HepG2 (cell line): ENCODE data around the gene VMO1. TPM values are rescaled to one million over a fixed set of nuclear protein-coding genes. Genes with fewer than 3 reads are reported as not detected.
A peak's percentile ranks its signal among the peaks of the same experiment; 100 is the strongest.

Source experiments
- AGO2 ChIP-seq: fragments of 200-400 bp; formaldehyde crosslinking; optimal IDR thresholded peaks from 2 replicates; pipeline ENCODE3; 2017; ENCODE audit warnings: mild to moderate bottlenecking, low read depth, low read length, moderate library complexity
- ESRRA ChIP-seq: sonication (generic); formaldehyde crosslinking; IDR thresholded peaks from 2 replicates; pipeline ENCODE4 v1.5.1; 2020; ENCODE audit warnings: mild to moderate bottlenecking, low read depth, missing genetic modification reagents
- FLYWCH1 ChIP-seq: sonication (generic); formaldehyde crosslinking; IDR thresholded peaks from 2 replicates; pipeline ENCODE4 v1.8.1; 2023; ENCODE audit warnings: mild to moderate bottlenecking, missing genetic modification reagents
- FOXC1 ChIP-seq: sonication (generic); formaldehyde crosslinking; IDR thresholded peaks from 2 replicates; pipeline ENCODE4 v1.8.0; 2022; ENCODE audit warnings: mild to moderate bottlenecking, missing genetic modification reagents, borderline replicate concordance
- ISX ChIP-seq: sonication (generic); formaldehyde crosslinking; conservative IDR thresholded peaks from 2 replicates; pipeline ENCODE4 v1.5.0; 2020; ENCODE audit warnings: missing genetic modification reagents
- KDM5A ChIP-seq: fragments of 200-600 bp; sonication (generic); IDR thresholded peaks from 2 replicates; pipeline ENCODE4 v1.7.0; 2018; ENCODE audit warnings: antibody characterized with exemption, mild to moderate bottlenecking, low read length, borderline replicate concordance
- POLR2A ChIP-seq, 2 experiments: IDR thresholded peaks; 2 replicates each; pipeline ENCODE4 v1.6.1; 2011; ENCODE audit warnings: low read depth in 2 of 2, low read length in 2 of 2, mild to moderate bottlenecking in 1 of 2, moderate library complexity in 1 of 2; ENCODE audit not compliant: insufficient read depth in 1 of 2
- POLR2G ChIP-seq: fragments of 200-400 bp; formaldehyde crosslinking; IDR thresholded peaks from 2 replicates; pipeline ENCODE4 v1.6.1; 2018; ENCODE audit warnings: mild to moderate bottlenecking, low read depth, low read length, moderate library complexity
- RBM39 ChIP-seq: fragments of 200-400 bp; formaldehyde crosslinking; IDR thresholded peaks from one replicate; pipeline ENCODE4 v1.6.1; 2018; ENCODE audit warnings: antibody characterized with exemption, mild to moderate bottlenecking, low read depth, low read length; ENCODE audit not compliant: poor library complexity, severe bottlenecking
- SIN3A ChIP-seq: IDR thresholded peaks from 2 replicates; pipeline ENCODE4 v1.6.1; 2011; ENCODE audit warnings: low read depth, mild to moderate bottlenecking, control low read depth, low read length, borderline replicate concordance
- TBX2 ChIP-seq: sonication (generic); formaldehyde crosslinking; IDR thresholded peaks from 2 replicates; pipeline ENCODE4 v1.5.0; 2020; ENCODE audit warnings: missing genetic modification reagents, mild to moderate bottlenecking, borderline replicate concordance
- ZBTB38 ChIP-seq: sonication (generic); formaldehyde crosslinking; IDR thresholded peaks from 2 replicates; pipeline ENCODE4 v1.5.1; 2020; ENCODE audit warnings: mild to moderate bottlenecking, missing genetic modification reagents
- ZNF616 ChIP-seq: sonication (generic); formaldehyde crosslinking; IDR thresholded peaks from 2 replicates; pipeline ENCODE4 v1.5.0; 2020; ENCODE audit warnings: low read depth, mild to moderate bottlenecking, missing genetic modification reagents
- ZNF790 ChIP-seq: sonication (generic); formaldehyde crosslinking; IDR thresholded peaks from 2 replicates; pipeline ENCODE4 v1.8.0; 2022; ENCODE audit warnings: missing genetic modification reagents, mild to moderate bottlenecking, borderline replicate concordance
- ZNF883 ChIP-seq: sonication (generic); formaldehyde crosslinking; IDR thresholded peaks from 2 replicates; pipeline ENCODE4 v1.5.1; 2020; ENCODE audit warnings: mild to moderate bottlenecking, missing genetic modification reagents; ENCODE audit errors: not compliant biosample characterization
- polyA plus RNA-seq, 8 experiments: library from polyadenylated mRNA; depleted of rRNA in 3 of 8; stranded (reverse) in 7 of 8; unstranded in 1 of 8; fragments of >200 nt; fragmentation: Illumina TruSeq in 4 of 8; extraction: Trizol in 4 of 8; gene quantifications; 2 replicates each; pipeline versions ENCODE4 v1.2.1 to v1.2.3, GENCODE V29; 2011 to 2016; ENCODE audit warnings: low read depth in 4 of 8, missing spikeins in 1 of 8, mixed read lengths in 1 of 8; ENCODE audit not compliant: insufficient read depth in 1 of 8
- total RNA-seq, 5 experiments: library from RNA; depleted of rRNA; stranded (reverse); fragments of >200 nt; fragmentation: Illumina TruSeq; extraction: Trizol; gene quantifications; 2 replicates each; pipeline ENCODE4 v1.2.3, GENCODE V29; 2016; ENCODE audit warnings: low read depth in 1 of 5
- TF ChIP-seq, protein P1 (sequence below): sonication (generic); formaldehyde crosslinking; conservative IDR thresholded peaks from 2 replicates; pipeline ENCODE4 v1.4.0; 2020; ENCODE audit warnings: missing genetic modification reagents
- TF ChIP-seq, protein P2 (sequence below): sonication (generic); formaldehyde crosslinking; IDR thresholded peaks from 2 replicates; pipeline ENCODE4 v1.4.0; 2020; ENCODE audit warnings: missing genetic modification reagents
- TF ChIP-seq, protein P3 (sequence below): sonication (generic); formaldehyde crosslinking; IDR thresholded peaks from 2 replicates; pipeline ENCODE4 v1.4.0; 2020; ENCODE audit warnings: missing genetic modification reagents
- TF ChIP-seq, protein P4 (sequence below): sonication (generic); formaldehyde crosslinking; IDR thresholded peaks from 2 replicates; pipeline ENCODE4 v1.8.1; 2022; ENCODE audit warnings: low read depth, mild to moderate bottlenecking, missing genetic modification reagents
- TF ChIP-seq, protein P5 (sequence below): sonication (generic); formaldehyde crosslinking; IDR thresholded peaks from 2 replicates; pipeline ENCODE4 v1.5.0; 2020; ENCODE audit warnings: missing genetic modification reagents, mild to moderate bottlenecking, borderline replicate concordance

VMO1 gene
- total and polyA plus RNA-seq, 2 of the 13 experiments (the other 11 are each of a cell fraction or from before 2014, with no cell fraction given): not detected

DNA sequence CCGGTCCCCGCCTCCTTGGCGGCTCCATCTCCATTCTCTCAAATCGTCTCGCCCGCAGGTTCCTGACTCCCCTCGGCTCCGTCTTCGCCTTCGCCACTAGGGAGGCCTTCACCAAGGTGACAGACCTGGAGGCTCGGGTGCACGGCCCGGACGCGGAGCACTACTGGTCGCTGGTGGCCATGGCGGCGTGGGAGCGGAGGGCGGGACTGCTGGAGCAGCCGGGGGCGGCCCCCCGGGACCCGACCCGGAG is 3.5 kb upstream of the VMO1 start (continued):
- TF ChIP-seq, protein P1, sequence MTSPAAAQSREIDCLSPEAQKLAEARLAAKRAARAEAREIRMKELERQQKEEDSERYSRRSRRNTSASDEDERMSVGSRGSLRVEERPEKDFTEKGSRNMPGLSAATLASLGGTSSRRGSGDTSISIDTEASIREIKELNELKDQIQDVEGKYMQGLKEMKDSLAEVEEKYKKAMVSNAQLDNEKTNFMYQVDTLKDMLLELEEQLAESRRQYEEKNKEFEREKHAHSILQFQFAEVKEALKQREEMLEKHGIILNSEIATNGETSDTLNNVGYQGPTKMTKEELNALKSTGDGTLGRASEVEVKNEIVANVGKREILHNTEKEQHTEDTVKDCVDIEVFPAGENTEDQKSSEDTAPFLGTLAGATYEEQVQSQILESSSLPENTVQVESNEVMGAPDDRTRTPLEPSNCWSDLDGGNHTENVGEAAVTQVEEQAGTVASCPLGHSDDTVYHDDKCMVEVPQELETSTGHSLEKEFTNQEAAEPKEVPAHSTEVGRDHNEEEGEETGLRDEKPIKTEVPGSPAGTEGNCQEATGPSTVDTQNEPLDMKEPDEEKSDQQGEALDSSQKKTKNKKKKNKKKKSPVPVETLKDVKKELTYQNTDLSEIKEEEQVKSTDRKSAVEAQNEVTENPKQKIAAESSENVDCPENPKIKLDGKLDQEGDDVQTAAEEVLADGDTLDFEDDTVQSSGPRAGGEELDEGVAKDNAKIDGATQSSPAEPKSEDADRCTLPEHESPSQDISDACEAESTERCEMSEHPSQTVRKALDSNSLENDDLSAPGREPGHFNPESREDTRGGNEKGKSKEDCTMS (CRISPR knock-in tag): no peak
- TF ChIP-seq AGO2 (peak; percentile 93), FOXC1 (CRISPR knock-in tag) (no peak), ZNF790 (CRISPR knock-in tag) (peak; percentile 83; the same call in 1 of the 2 replicates), RBM39 (peak; percentile 86), FLYWCH1 (CRISPR knock-in tag) (no peak), POLR2G (peak; percentile 75; the same call in 1 of the 2 replicates), ZNF883 (CRISPR knock-in tag) (no peak), ESRRA (CRISPR knock-in tag) (0 out of 2 replicates have a peak, but pooled peaks have one; percentile 16), POLR2A (IDR thresholded peaks at IDR 0.05; ENCODE audit: insufficient read depth in 1 of 2, low read depth in 2 of 2, low read length in 2 of 2) (0 out of 4 replicates have a peak, but pooled peaks of 1 of the 2 experiments have one; percentile 56), KDM5A (0 out of 2 replicates have a peak, but pooled peaks have one; percentile 55), ZBTB38 (CRISPR knock-in tag) (no peak), ZNF616 (CRISPR knock-in tag) (0 out of 2 replicates have a peak, but pooled peaks have one; percentile 19), SIN3A (no peak), ISX (CRISPR knock-in tag) (0 out of 2 replicates have a peak, but pooled peaks have one; percentile 82), TBX2 (no peak)
- TF ChIP-seq, protein P2, sequence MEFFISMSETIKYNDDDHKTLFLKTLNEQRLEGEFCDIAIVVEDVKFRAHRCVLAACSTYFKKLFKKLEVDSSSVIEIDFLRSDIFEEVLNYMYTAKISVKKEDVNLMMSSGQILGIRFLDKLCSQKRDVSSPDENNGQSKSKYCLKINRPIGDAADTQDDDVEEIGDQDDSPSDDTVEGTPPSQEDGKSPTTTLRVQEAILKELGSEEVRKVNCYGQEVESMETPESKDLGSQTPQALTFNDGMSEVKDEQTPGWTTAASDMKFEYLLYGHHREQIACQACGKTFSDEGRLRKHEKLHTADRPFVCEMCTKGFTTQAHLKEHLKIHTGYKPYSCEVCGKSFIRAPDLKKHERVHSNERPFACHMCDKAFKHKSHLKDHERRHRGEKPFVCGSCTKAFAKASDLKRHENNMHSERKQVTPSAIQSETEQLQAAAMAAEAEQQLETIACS: no peak
- TF ChIP-seq, protein P3, sequence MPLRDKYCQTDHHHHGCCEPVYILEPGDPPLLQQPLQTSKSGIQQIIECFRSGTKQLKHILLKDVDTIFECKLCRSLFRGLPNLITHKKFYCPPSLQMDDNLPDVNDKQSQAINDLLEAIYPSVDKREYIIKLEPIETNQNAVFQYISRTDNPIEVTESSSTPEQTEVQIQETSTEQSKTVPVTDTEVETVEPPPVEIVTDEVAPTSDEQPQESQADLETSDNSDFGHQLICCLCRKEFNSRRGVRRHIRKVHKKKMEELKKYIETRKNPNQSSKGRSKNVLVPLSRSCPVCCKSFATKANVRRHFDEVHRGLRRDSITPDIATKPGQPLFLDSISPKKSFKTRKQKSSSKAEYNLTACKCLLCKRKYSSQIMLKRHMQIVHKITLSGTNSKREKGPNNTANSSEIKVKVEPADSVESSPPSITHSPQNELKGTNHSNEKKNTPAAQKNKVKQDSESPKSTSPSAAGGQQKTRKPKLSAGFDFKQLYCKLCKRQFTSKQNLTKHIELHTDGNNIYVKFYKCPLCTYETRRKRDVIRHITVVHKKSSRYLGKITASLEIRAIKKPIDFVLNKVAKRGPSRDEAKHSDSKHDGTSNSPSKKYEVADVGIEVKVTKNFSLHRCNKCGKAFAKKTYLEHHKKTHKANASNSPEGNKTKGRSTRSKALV (CRISPR knock-in tag): peak; percentile 82; the same call in 1 of the 2 replicates
- TF ChIP-seq, protein P4, sequence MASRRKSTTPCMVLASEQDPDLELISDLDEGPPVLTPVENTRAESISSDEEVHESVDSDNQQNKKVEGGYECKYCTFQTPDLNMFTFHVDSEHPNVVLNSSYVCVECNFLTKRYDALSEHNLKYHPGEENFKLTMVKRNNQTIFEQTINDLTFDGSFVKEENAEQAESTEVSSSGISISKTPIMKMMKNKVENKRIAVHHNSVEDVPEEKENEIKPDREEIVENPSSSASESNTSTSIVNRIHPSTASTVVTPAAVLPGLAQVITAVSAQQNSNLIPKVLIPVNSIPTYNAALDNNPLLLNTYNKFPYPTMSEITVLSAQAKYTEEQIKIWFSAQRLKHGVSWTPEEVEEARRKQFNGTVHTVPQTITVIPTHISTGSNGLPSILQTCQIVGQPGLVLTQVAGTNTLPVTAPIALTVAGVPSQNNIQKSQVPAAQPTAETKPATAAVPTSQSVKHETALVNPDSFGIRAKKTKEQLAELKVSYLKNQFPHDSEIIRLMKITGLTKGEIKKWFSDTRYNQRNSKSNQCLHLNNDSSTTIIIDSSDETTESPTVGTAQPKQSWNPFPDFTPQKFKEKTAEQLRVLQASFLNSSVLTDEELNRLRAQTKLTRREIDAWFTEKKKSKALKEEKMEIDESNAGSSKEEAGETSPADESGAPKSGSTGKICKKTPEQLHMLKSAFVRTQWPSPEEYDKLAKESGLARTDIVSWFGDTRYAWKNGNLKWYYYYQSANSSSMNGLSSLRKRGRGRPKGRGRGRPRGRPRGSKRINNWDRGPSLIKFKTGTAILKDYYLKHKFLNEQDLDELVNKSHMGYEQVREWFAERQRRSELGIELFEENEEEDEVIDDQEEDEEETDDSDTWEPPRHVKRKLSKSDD: no peak
- TF ChIP-seq, protein P5, sequence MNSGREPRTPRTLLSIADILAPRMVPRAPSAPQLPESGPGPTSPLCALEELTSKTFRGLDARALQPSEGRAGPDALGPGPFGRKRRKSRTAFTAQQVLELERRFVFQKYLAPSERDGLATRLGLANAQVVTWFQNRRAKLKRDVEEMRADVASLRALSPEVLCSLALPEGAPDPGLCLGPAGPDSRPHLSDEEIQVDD (CRISPR knock-in tag): 0 out of 2 replicates have a peak, but pooled peaks have one; percentile 23
- TF ChIP-seq, all 625 proteins: peak for 26
